ENCODE data around the gene HAP1.

- TF ChIP-seq POLR2AphosphoS5 (IDR thresholded peaks at IDR 0.05; ENCODE audit: low read depth, low read length) (no peak), CTCF (IDR thresholded peaks at IDR 0.05) (no peak), SIN3A (IDR thresholded peaks at IDR 0.05; ENCODE audit: borderline replicate concordance, insufficient read depth, low read depth, low read length) (no peak), TCF7L2 (IDR thresholded peaks at IDR 0.05; ENCODE audit: low read depth, low read length) (no peak), REST (IDR thresholded peaks at IDR 0.05; ENCODE audit: insufficient read depth in 1 of 2, low read depth in 2 of 2, low read length in 1 of 2) (no peak)
Observed at GRCh38 chr17:41682631-41683030, 51.8 kb downstream of the HAP1 start.

All from Panc1 (cell line).